NCI-H2196 (cell line): ENCODE measurements around the gene ADTRP.

Experiments used
- DNase-seq: peaks from one replicate; lab custom pipeline; 2025; ENCODE audit not compliant: unreplicated experiment; lab: John Stamatoyannopoulos, UW

Gene ADTRP

GRCh38 chr6:11774426-11774825, 4.2 kb downstream of the ADTRP start:
- DNase-seq, result no peak

GRCh38 chr6:11773581-11773980, 5.0 kb downstream of the ADTRP start:
- no peak for DNase-seq

GRCh38 chr6:11773013-11773412, 5.6 kb downstream of the ADTRP start:
- no peak for DNase-seq

GRCh38 chr6:11772109-11772825, 6.3 kb downstream of the ADTRP start:
- no peak for DNase-seq

- DNase-seq, result no peak
Observed at GRCh38 chr6:11771473-11772048, 7.0 kb downstream of the ADTRP start.

- no peak for DNase-seq
Observed at GRCh38 chr6:11770546-11771466, 7.8 kb downstream of the ADTRP start.

GRCh38 chr6:11769811-11770545, 8.6 kb downstream of the ADTRP start:
- DNase-seq, result no peak

- DNase-seq, result no peak
Observed at GRCh38 chr6:11769244-11769643, 9.4 kb downstream of the ADTRP start.

- no peak for DNase-seq
Observed at GRCh38 chr6:11767978-11768756, 10.4 kb downstream of the ADTRP start.

GRCh38 chr6:11767458-11767857, 11.1 kb downstream of the ADTRP start:
- no peak for DNase-seq

GRCh38 chr6:11766589-11767450, 11.8 kb downstream of the ADTRP start:
- DNase-seq, result no peak

GRCh38 chr6:11766043-11766442, 12.6 kb downstream of the ADTRP start:
- no peak for DNase-seq

GRCh38 chr6:11764250-11764604, 14.4 kb downstream of the ADTRP start:
- DNase-seq, result no peak

GRCh38 chr6:11763460-11764249, 14.9 kb downstream of the ADTRP start:
- DNase-seq, result no peak

GRCh38 chr6:11762794-11763459, 15.7 kb downstream of the ADTRP start:
- DNase-seq, result no peak

GRCh38 chr6:11761744-11762620, 16.6 kb downstream of the ADTRP start:
- no peak for DNase-seq

GRCh38 chr6:11760015-11760473, 18.6 kb downstream of the ADTRP start:
- no peak for DNase-seq
